ENCODE results near the gene MAD2L2.

Gene MAD2L2

DNA sequence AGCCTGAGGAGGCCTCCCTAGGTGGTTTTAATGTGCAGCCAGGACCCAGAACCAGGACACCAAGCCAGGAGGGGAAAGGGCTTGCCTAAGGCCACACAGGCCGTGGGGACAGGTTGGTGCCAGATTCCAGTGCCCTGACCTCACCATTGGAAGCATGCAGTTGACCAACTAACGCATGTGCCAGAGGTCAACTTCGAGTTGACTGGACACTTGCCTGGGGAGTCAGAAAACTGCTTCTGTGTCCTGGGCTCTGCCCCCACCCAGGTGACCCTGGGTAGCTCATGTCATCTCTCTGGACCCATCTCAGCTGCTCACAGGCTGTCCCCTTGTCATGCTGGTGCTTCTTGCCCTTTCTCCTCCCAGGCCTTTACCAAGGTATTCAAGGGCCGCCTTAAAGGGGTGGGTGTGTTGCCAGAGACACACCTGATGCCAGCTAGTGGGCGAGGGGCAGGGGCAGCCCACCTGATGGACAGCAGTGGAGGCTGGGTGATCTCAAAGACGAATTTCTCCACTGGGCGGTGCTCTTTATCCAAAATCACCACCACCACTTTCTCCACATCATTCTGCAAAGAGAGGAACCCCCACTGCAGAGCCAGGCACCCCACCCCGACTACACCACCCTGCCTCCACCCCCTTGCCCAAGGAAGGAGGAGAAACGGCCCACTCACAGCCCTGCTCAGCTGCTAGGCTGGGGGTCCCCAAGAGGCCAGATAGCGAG lies 4.4 kb downstream of the MAD2L2 start:
- H3K36me3 ChIP-seq: peaks cover 21 to 60% (median 55%) of the 10 kb centered on the region in 3 donors
- no peaks in the 10 kb centered on the region for H3K9me3 ChIP-seq
- no peak for DNase-seq
- no peak for TF ChIP-seq CTCF (IDR thresholded peaks at IDR 0.05)
- H3K27ac ChIP-seq: no peak overlapping the region
- intact Hi-C loops (cut with DNase I; ENCODE audit: low total_unique reads): no loop called here
- peaks cover 0 to 14% (median 10%) of the 10 kb centered on the region in 4 donors for H3K4me1 ChIP-seq
- H3K27me3 ChIP-seq: no peaks in the 10 kb centered on the region
- H3K4me3 ChIP-seq: no peak overlapping the region

DNA sequence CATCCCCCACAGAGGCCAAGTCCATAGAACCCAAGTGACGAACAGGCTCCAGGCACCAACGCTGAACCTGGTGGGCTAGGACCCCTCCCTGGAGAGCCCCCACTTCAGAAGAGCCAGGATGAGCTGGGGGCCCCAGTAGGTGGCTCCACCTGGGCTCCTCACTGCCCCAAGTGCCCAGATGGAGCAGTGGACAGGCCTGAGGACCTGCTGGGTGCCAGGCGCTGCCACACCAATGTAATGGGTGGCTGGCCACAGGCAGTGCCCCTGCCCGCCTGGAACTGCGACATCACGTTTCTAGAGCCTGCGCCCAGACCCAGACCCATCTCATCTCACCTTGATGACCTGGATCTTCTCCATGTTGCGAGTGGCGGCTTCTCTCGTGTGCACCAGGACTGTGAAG lies 5.6 kb downstream of the MAD2L2 start:
- H3K27ac ChIP-seq: no peak overlapping the region
- TF ChIP-seq CTCF (IDR thresholded peaks at IDR 0.05): no peak
- H3K4me1 ChIP-seq: peaks cover 0 to 10% (median 7%) of the 10 kb centered on the region in 4 donors
- H3K4me3 ChIP-seq: no peak overlapping the region
- intact Hi-C loops (cut with DNase I; ENCODE audit: low total_unique reads): no loop called here
- no peaks in the 10 kb centered on the region for H3K9me3 ChIP-seq
- no peaks in the 10 kb centered on the region for H3K27me3 ChIP-seq
- no peak for DNase-seq
- peaks cover 21 to 70% (median 61%) of the 10 kb centered on the region in 3 donors for H3K36me3 ChIP-seq

GRCh38 chr1:11674488-11674887 lies 6.5 kb downstream of the MAD2L2 start:
- Histone ChIP-seq H3K4me3 (no peak overlapping the region), H3K27me3 (no peaks in the 10 kb centered on the region), H3K36me3 (peaks cover 21 to 74% (median 61%) of the 10 kb centered on the region in 3 donors), H3K4me1 (peaks cover 0 to 3% (median under 1%) of the 10 kb centered on the region in 4 donors), H3K27ac (no peak overlapping the region), H3K9me3 (no peaks in the 10 kb centered on the region)
- intact Hi-C loops (cut with DNase I; ENCODE audit: low total_unique reads): no loop called here
- TF ChIP-seq CTCF (IDR thresholded peaks at IDR 0.05): no peak
- DNase-seq: no peak

DNA sequence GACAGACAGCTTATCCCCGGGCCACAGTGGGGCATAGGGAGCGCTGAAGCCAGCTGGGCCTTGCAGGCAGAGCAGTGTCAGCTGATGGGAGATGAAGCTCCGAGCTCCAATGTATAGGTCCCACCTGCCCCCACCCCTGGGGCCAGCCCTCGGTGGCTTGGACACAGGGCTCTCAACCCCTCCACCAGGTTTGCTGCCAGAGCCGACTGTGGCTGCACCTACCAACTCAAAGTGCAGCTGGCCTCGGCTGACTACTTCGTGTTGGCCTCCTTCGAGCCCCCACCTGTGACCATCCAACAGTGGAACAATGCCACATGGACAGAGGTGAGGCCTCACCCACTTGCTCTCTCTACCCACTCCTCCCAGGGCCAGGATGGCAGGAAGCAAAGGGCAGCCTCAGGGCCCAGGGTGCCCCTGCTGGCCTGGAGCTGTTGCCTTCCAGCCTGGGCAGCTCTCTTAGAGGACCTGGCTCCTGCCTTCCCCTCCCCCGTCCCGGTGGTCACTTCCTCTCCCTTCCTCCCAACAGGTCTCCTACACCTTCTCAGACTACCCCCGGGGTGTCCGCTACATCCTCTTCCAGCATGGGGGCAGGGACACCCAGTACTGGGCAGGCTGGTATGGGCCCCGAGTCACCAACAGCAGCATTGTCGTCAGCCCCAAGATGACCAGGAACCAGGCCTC lies 7.7 kb downstream of the MAD2L2 start:
- H3K9me3 ChIP-seq: no peaks in the 10 kb centered on the region
- intact Hi-C loops (cut with DNase I; ENCODE audit: low total_unique reads): no loop called here
- H3K4me3 ChIP-seq: no peak overlapping the region
- no peak for DNase-seq
- no peak overlapping the region for H3K27ac ChIP-seq
- no peaks in the 10 kb centered on the region for H3K4me1 ChIP-seq
- H3K27me3 ChIP-seq: no peaks in the 10 kb centered on the region
- TF ChIP-seq CTCF (IDR thresholded peaks at IDR 0.05): no peak
- peaks cover 21 to 74% (median 61%) of the 10 kb centered on the region in 3 donors for H3K36me3 ChIP-seq

- intact Hi-C loops (cut with DNase I; ENCODE audit: low total_unique reads): no loop called here
- Histone ChIP-seq H3K4me3 (no peak overlapping the region), H3K4me1 (no peaks in the 10 kb centered on the region), H3K27ac (no peak overlapping the region), H3K36me3 (peaks cover 21 to 65% (median 53%) of the 10 kb centered on the region in 3 donors), H3K27me3 (no peaks in the 10 kb centered on the region), H3K9me3 (no peaks in the 10 kb centered on the region)
- TF ChIP-seq CTCF (IDR thresholded peaks at IDR 0.05): no peak
- DNase-seq: no peak
Measured at GRCh38 chr1:11671544-11672286, 9.2 kb downstream of the MAD2L2 start.
